GM10248 (cell line): ENCODE data around the gene RECQL5.

Experiments used
- CTCF ChIA-PET: fragments of 300-600 bp; sonication (Branson Sonifier 250); formaldehyde crosslinking; extraction: SDS; loops from one replicate; lab custom pipeline; 2021; ENCODE audit warnings: antibody characterized with exemption; lab: Yijun Ruan, JAX
- POLR2A ChIA-PET: fragments of 350-650 bp; sonication (Branson Sonifier 250); formaldehyde crosslinking; extraction: SDS; loops from one replicate; lab custom pipeline; 2020; ENCODE audit warnings: antibody characterized with exemption; lab: Yijun Ruan, JAX
- DNase-seq: peaks from one replicate; pipeline ENCODE4 v3.0.0; 2012; ENCODE audit errors: extremely low spot score
- TF ChIP-seq, protein P1 (sequence below): IDR thresholded peaks from 2 replicates; pipeline ENCODE4 v1.5.1; 2012; ENCODE audit warnings: mild to moderate bottlenecking, low read depth; ENCODE audit errors: extremely low read depth, missing control alignments, control extremely low read depth

The RECQL5 gene

DNA sequence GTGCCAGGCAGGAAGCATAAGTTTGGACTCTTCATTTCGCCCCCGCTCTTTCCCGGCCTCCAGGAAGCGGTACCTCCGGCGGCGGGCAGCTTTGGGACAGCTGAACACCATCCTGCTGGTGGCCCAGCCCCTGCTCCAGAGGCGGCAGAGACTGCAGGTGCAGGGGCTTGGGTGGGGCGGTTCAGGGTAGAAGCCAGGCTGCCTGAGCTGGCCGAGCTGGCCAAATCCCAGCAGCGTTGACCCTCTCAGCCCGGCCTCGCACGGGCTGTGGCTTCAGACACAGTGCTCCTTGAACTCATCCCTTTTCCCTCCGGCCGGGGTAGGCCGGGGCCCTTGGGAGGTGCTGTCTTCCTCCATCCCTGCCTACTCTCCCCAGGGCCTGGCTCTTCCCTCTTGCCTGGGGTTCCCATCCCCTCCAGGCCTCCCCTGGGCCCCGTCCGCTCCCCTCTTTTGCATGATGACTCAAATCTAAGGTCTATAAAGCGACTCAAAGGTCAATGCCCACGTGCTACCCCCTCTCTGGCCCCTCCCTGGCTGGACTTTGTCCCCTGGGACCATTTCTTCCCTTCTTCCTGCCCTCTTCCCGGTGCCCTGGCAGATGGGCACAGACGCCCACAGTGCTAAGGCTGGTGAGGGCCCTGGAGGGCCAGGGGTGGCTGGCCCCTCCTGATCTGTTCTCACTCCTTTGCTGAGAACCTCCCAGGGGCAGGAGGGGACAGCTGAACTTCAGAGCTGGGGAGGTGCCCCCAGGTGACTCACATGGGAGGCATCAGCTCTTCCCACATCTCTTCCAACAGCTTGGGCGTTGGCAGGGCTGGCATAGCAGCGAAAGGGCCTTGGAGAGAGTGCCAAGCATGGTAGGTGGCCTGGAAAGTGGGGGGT lies 56.6 kb downstream of the RECQL5 start:
- POLR2A ChIA-PET: interaction anchor here (0.6 kb wide), 1 partner anchor 279 kb away, joined by 7 read pairs; no protein-coding TSS in a partner anchor
- CTCF ChIA-PET: interaction anchor here (1.0 to 2.9 kb wide), 9 partner anchors 9 to 143 kb away, joined by 3 to 28 read pairs (median 6); no protein-coding TSS in a partner anchor

DNA sequence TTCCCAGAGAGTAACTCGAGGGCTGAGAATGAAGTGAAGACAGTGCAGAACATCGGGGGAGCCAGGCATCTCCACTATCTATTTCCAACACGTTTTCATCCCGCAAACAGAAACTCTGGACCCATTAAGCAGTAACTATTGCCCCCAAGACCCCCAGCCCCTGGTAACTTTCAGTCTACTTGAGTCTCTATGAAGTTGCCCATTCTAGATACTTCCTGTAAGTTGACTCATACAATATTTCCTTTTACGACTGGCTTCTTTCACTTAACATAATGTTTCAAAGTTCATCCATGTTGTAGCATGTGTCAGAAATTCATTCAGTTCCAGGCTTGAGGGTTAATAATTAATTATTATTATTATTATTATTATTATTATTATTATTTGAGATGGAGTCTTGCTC lies 59.9 kb downstream of the RECQL5 start:
- DNase-seq: no peak
- TF ChIP-seq, protein P1, sequence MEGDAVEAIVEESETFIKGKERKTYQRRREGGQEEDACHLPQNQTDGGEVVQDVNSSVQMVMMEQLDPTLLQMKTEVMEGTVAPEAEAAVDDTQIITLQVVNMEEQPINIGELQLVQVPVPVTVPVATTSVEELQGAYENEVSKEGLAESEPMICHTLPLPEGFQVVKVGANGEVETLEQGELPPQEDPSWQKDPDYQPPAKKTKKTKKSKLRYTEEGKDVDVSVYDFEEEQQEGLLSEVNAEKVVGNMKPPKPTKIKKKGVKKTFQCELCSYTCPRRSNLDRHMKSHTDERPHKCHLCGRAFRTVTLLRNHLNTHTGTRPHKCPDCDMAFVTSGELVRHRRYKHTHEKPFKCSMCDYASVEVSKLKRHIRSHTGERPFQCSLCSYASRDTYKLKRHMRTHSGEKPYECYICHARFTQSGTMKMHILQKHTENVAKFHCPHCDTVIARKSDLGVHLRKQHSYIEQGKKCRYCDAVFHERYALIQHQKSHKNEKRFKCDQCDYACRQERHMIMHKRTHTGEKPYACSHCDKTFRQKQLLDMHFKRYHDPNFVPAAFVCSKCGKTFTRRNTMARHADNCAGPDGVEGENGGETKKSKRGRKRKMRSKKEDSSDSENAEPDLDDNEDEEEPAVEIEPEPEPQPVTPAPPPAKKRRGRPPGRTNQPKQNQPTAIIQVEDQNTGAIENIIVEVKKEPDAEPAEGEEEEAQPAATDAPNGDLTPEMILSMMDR: no peak
- ChIA-PET CTCF (interaction anchor here (0.8 to 3.4 kb wide), 5 partner anchors 10 to 142 kb away, joined by 3 to 20 read pairs (median 3); partner anchors contain the start of gene SMIM5), POLR2A (no interaction called here)

More for the DNA sequence above, 56.6 kb downstream of the RECQL5 start:
- TF ChIP-seq, protein P1: no peak
- no peak for DNase-seq

DNA sequence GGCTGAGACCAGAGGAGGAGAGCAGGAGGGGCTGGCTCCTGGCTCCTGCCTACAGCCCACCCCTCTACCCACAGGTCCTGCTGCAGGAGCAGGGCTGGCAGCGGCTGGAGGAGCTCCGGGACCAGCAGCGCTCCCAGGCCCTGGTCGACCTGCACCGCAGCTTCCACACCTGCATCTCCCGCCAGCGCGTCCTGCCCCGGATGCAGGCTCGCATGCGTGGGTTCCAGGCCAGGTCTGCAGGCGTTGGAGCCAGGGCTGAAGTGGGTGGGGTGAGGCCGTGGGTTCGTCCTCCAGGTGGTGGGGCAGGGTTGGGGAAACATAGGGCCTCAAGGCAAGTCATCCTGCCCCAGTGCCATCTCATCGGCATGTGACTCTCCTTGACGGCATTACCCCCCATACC lies 61.2 kb downstream of the RECQL5 start:
- TF ChIP-seq, protein P1: no peak
- POLR2A ChIA-PET: interaction anchor here (0.7 kb wide), 1 partner anchor 63 kb away, joined by 5 read pairs; no protein-coding TSS in a partner anchor

DNA sequence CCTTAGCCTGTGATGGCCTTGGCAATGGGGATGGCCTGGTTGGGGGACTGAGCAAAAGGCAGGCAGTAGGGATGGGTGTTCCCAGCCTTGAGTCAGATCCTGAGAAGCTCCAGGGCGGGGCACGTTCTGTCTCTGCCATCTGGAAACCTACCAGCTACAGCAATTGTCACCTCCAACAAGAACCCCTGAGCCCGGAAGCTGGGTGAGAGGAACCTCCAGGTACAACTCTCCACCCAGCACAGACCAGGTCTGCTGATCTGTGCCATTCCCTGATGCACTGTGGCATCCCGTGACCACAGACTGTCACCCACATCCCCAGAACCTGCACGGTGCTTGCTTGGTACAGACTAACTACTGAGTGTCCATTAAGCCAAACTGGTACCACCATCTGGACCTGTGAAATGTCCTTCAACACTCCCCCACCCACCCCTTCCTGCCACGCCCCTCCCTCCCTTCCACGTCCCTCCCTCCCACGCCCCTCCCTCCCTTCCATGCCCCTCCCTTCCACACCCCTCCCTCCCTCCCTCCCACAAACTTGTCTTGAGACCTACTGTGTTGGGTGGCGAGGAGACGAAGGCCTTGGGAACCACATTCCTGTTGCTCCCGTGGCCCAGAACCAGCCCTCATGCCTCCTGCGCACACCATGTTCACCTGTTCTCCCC lies 62.8 kb downstream of the RECQL5 start:
- CTCF ChIA-PET: interaction anchor here (0.8 to 10.3 kb wide), 8 partner anchors 10 to 149 kb away, joined by 3 to 165 read pairs (median 28); partner anchors contain the start of gene SMIM5
- TF ChIP-seq, protein P1: no peak
- POLR2A ChIA-PET: interaction anchor here (0.6 kb wide), 1 partner anchor 18 kb away, joined by 4 read pairs; no protein-coding TSS in a partner anchor
- no peak for DNase-seq

More for the DNA sequence above, 61.2 kb downstream of the RECQL5 start:
- no peak for DNase-seq
- CTCF ChIA-PET: interaction anchor here (1.4 to 1.5 kb wide), 2 partner anchors 18 to 27 kb away, joined by 3 to 4 read pairs; partner anchors contain the start of gene SMIM5

DNA sequence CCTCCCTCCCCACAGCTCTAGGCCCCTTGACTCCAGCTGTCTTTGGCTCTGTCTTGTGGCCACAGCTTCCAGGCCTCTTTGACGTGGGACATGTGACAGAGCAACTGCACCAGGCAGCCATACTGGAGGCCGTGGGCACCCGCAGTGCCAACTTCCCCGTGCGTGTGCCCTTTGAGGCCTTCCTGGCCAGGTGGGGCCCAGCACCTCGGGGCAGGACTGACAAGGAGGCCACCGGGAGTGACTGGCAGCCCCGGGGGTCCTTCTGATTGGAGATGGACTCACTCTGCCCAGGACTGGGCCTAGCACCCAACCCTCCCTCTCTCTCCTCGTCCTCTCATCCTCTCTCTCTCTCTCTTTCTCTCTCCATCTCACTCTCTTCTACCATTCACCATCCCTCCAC lies 63.8 kb downstream of the RECQL5 start:
- ChIA-PET CTCF (interaction anchor here (1.6 to 10.3 kb wide), 9 partner anchors 7 to 150 kb away, joined by 4 to 165 read pairs (median 28); partner anchors contain the start of gene SMIM5), POLR2A (no interaction called here)
- no peak for DNase-seq
- TF ChIP-seq, protein P1: no peak

DNA sequence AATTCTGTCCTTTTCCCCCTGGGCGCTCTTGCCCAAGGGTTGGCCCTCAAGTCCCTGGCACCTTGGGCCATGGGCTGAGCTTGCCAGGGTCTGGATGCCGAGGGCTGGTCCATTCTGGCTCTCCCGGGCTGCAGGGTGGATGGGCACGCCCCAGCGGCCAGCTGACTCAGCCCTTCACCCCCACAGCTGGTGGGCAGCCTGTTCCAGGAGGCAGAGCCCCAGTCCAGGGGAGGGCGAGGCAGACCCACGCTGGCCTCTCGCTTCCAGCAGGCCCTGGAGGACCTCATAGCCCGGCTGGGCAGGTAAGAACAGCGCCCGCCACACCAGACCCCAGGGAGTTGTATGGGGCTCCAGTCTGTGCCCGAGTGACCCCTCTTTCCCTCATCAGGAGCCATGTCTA lies 64.3 kb downstream of the RECQL5 start:
- ChIA-PET CTCF (interaction anchor here (1.4 to 10.3 kb wide), 13 partner anchors 8 to 155 kb away, joined by 4 to 165 read pairs (median 18); partner anchors contain the start of gene SMIM5), POLR2A (no interaction called here)
- DNase-seq: no peak
- TF ChIP-seq, protein P1: no peak
